PC-9 (cell line): ENCODE results near the gene MRPL57.

Experiments
- EZH2 ChIP-seq: fragments of 200-600 bp; sonication (generic); IDR thresholded peaks from 2 replicates; pipeline ENCODE4 v1.8.0; 2017; ENCODE audit warnings: antibody characterized with exemption, low read depth
- TF ChIP-seq, protein P1 (sequence below): fragments of 200-600 bp; sonication (generic); conservative IDR thresholded peaks from 2 replicates; pipeline ENCODE4 v1.6.1; 2017; ENCODE audit warnings: mixed run types, antibody characterized with exemption, mild to moderate bottlenecking, moderate library complexity

DNA sequence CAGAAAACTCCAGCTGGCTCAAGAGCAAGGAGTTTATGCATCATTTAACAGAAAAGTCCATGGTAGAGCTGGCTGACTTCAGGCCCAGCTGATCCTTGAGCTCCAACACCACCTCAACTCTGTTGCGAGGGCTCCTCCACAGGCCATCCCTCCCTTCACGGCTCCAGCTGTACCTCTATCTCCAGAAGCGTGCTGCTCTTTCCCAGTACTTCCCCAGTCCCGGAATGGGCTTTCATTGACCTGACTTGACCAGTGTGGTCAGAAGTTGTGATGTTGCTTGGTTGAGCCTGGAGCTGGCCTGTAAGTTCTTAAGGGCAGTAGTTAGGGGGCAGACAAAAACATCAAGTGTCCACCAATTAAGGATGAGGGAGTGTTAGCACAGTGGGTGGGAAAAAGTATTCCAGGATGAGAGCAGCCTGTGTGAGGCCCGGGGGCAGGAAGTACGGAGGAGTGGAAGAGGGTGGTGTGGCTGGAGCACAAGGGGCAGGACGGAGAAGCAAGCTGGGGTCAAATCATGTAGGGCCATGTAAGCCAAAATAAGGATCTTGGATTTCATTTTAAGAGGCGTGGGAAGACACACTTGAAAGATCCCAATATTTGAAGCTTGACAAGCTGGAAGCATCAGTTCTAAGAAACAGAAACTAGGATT, 24.1 kb upstream of the MRPL57 start:
- TF ChIP-seq, protein P1, sequence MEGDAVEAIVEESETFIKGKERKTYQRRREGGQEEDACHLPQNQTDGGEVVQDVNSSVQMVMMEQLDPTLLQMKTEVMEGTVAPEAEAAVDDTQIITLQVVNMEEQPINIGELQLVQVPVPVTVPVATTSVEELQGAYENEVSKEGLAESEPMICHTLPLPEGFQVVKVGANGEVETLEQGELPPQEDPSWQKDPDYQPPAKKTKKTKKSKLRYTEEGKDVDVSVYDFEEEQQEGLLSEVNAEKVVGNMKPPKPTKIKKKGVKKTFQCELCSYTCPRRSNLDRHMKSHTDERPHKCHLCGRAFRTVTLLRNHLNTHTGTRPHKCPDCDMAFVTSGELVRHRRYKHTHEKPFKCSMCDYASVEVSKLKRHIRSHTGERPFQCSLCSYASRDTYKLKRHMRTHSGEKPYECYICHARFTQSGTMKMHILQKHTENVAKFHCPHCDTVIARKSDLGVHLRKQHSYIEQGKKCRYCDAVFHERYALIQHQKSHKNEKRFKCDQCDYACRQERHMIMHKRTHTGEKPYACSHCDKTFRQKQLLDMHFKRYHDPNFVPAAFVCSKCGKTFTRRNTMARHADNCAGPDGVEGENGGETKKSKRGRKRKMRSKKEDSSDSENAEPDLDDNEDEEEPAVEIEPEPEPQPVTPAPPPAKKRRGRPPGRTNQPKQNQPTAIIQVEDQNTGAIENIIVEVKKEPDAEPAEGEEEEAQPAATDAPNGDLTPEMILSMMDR: no peak
- TF ChIP-seq EZH2: no peak
